Urothelium cell line (cell line): ENCODE data around the gene DUSP18.
A peak's percentile ranks its signal among the peaks of the same experiment; 100 is the strongest.
"Not testable (repeated sequence)": the region's sequence is repeated elsewhere in the genome, so short reads cannot be mapped to it uniquely, and the experiment has no call there.

Experiments used
- DNase-seq: peaks from one replicate; pipeline ENCODE4 v3.0.0; 2011; ENCODE audit warnings: low spot score, mixed read lengths
- FAIRE-seq: peaks from 2 replicates; lab custom pipeline; 2011; peaks lifted over from hg19 to GRCh38; lab: Jason Lieb, UNC

Gene DUSP18

GRCh38 chr22:30679895-30680690 is 12.4 kb upstream of the DUSP18 start:
- FAIRE-seq, result not testable (repeated sequence)

GRCh38 chr22:30676565-30676964 is 8.9 kb upstream of the DUSP18 start:
- not testable (repeated sequence) for DNase-seq, FAIRE-seq

More at GRCh38 chr22:30679895-30680690, 12.4 kb upstream of the DUSP18 start:
- DNase-seq, result not testable (repeated sequence)

GRCh38 chr22:30675436-30675835 is 7.8 kb upstream of the DUSP18 start:
- FAIRE-seq, result no peak

DNA sequence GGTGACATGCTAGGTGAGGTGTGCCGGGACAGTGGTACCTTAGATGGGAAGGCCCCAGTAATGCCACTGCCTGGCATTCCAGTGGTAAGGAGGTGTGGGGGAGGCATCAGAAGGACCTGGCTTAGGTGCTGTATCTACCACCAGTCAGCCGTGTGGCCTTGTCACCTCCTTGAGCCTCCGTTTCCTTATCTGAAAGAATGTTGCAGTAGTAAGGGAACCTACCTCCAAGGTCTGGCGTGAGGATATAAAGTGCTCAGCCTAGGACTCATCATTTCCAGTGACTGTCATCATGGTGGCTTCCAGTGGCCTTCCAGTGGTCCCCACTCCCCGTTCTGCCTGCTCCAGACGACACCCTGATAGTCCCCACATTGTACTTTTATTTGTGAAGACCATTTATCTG is 6.8 kb upstream of the DUSP18 start:
- FAIRE-seq (peak; percentile 74), DNase-seq (no peak)

More at GRCh38 chr22:30675436-30675835, 7.8 kb upstream of the DUSP18 start:
- DNase-seq, result no peak

DNA sequence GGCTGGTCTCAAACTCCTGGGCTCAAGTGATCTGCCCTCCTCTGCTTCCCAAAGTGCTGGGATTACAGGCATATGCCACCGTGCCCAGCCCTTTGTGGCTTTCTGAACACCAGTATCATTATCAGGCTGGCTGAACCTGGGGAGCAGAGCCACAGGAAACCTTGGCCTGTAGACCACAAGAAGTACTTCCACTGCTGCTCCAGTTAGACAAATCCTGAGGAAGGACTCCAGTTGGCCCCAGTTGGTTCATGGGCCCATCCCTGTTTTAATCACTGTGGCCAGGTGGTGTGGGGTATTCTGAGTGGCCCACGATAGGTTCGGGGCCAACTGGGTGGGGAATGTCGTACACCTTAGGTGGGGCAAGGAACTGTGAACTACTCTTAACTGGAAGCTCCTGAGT is 5.5 kb upstream of the DUSP18 start:
- FAIRE-seq, result no peak
- no peak for DNase-seq

DNA sequence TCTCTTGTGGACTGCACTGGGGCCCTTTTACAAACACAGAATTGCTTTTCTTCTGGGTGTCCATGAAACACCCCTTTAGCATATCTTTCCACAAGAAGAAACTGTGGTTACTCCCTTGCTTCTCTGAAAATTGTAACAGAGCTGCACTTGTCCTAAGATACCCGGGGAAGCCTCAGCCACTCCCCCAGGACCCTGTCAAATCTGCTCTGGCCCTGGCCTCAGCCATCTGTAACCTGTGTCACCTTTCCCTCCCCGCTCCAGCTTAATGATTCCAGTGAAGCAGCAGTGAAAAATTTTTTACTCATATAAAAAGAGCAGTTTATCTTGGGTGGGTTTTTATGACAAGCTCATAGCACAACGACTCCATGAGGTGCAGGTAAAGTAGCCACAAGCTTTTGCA is 3.4 kb upstream of the DUSP18 start:
- FAIRE-seq (no peak), DNase-seq (no peak)

- no peak for FAIRE-seq
Observed at GRCh38 chr22:30668386-30668710, 673 bp upstream of the DUSP18 start.

GRCh38 chr22:30667107-30667493 is 575 bp downstream of the DUSP18 start:
- DNase-seq (no peak), FAIRE-seq (no peak)

More at GRCh38 chr22:30668386-30668710, 673 bp upstream of the DUSP18 start:
- no peak for DNase-seq

DNA sequence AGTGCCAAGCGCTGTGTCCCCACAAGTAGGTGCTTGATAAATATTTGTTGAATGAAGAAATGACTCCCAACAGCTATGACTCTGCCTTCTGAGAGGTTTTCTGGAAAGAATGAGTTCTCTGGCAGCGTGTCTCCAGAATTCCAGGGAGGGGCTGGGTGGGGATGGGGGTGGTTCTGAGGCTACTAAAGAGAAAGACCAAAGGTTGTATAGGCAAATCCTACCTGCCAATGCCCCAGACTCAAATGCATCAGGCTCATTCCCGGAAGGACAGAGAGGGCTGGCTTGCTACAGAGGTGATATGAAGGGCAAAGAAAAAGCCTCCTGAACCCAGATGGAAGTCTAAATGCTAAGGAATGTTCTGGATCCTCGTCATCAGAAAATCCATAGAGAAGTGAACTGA is 1.9 kb downstream of the DUSP18 start:
- FAIRE-seq (no peak), DNase-seq (no peak)

- no peak for DNase-seq
- FAIRE-seq, result no peak
Observed at GRCh38 chr22:30665266-30665665, 2.4 kb downstream of the DUSP18 start.

- no peak for DNase-seq
- FAIRE-seq, result no peak
Observed at GRCh38 chr22:30664798-30665197, 2.9 kb downstream of the DUSP18 start.

DNA sequence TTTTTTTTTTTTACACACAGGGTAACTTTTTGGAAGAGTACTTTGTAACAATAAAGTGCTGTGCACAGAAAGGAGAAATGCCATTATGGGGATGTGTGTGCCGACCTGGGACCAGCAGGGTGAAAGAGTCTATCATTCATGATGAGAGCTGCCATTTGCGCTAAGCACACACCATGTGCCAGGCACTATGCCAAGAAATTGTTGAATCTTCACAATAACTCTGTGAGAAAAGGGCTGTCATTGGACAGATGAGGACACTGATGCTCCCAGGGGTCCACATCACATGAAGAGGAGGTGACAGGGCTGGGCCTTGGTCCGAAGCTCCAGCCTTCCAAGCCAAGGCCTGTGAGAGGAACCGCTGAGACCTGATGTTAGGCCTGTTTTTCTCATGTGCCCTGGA is 5.6 kb downstream of the DUSP18 start:
- no peak for DNase-seq
- FAIRE-seq, result no peak

DNA sequence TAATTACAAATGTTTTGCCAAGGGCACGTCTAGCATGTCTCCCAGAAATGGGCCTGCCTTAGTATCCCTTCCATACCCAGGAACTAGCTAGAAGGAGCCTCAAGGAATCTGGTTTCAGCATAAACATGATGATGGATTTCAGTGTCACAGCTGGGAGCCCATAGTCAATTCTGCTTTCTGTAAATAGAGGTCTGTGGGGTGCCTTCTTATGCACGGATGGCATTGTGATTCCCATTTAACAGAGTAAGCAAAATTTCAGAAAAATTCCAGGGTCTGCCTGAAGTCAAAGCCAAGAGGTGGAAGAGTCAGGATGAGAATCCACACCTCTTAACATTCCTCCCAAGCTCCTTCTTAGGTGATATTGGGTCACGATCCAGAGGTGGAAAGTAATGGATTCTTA is 12.1 kb downstream of the DUSP18 start:
- FAIRE-seq (no peak), DNase-seq (no peak)

GRCh38 chr22:30654361-30654760 is 13.3 kb downstream of the DUSP18 start:
- no peak for DNase-seq
- FAIRE-seq, result no peak

GRCh38 chr22:30652852-30653251 is 14.8 kb downstream of the DUSP18 start:
- DNase-seq, result no peak

DNA sequence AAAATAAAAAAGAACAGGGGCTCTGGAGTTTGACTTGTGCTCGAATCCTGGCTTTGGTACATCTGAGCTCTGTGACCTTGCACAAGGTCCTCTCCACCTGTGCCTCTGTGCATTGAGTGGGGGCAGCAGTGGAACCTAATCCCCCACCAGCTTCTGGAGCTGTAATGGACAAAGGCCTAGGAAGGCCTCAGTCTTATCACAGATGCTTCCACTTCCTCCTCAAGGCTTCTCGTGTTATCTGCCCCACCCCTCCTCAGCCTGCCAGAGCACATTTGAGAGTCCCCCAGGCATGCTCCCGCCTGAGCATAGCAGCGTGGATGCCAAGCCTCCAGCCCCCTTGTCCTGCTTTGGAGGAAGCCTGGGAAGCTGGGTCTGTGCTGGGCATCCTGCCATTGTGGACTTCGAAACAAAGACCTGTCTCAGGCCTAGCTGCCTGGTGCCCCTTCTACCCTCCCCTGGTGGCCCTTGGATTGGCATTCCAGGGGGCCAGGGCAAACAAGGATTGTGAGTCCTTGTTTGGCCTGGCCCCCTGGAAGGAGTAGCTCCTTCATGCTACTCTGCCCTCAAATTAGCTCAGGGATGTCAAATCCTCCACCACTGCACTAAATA is 17.1 kb downstream of the DUSP18 start:
- FAIRE-seq (no peak), DNase-seq (no peak)

More at GRCh38 chr22:30652852-30653251, 14.8 kb downstream of the DUSP18 start:
- FAIRE-seq, result no peak

DNA sequence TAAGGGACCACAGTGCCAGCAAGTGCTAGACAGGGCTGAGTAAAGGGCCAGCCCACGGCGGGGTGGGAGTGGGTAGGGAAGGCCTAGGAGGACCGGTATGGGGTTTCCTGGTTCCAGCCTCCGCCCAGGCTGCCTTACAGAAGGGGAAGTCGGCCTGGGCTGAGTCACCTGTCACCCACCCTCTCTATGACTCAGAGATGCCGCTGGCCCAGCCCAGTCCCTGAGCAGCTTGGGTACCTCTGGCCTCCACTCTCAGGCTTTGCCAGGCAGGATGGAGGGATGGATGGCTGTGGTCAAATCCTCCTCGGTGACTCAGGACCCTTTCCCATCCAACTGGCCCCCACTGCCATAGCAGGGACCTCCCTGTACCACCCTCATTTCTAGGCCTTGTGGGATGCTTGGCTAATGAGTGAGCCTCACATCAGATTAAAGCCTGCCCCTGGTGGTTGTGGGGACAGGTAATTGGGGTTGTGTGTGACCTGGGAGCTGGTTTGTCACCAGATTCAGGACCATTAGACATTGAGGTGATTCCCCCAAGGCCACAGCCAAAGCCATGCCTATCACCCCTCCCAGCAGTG is 18.2 kb downstream of the DUSP18 start:
- peak; percentile 97 for DNase-seq
- peak; percentile 94 for FAIRE-seq

- FAIRE-seq (no peak), DNase-seq (no peak)
Observed at GRCh38 chr22:30648825-30649224, 18.9 kb downstream of the DUSP18 start.

DNA sequence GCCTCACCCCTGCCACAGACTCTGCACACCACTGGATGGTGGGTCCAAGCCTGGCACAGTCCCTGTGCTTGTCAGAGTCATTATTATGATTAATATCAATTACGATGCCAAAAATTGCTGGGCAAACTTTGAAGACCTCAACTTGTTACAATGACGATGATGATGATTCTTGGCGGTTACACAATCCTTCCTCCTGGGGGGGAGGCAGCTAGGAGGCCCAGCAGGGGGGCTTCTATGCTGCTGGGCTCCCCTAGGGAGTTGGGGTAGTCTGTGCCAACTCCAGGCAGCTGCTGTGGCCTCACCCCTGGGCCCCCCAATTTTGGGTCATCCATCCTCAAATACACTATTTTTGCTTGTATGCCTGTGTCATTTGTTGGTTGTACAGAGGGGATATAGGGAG is 20.1 kb downstream of the DUSP18 start:
- FAIRE-seq, result no peak
- DNase-seq, result no peak

- FAIRE-seq (peak; percentile 55), DNase-seq (no peak)
Observed at GRCh38 chr22:30646518-30647160, 21.0 kb downstream of the DUSP18 start.

DNA sequence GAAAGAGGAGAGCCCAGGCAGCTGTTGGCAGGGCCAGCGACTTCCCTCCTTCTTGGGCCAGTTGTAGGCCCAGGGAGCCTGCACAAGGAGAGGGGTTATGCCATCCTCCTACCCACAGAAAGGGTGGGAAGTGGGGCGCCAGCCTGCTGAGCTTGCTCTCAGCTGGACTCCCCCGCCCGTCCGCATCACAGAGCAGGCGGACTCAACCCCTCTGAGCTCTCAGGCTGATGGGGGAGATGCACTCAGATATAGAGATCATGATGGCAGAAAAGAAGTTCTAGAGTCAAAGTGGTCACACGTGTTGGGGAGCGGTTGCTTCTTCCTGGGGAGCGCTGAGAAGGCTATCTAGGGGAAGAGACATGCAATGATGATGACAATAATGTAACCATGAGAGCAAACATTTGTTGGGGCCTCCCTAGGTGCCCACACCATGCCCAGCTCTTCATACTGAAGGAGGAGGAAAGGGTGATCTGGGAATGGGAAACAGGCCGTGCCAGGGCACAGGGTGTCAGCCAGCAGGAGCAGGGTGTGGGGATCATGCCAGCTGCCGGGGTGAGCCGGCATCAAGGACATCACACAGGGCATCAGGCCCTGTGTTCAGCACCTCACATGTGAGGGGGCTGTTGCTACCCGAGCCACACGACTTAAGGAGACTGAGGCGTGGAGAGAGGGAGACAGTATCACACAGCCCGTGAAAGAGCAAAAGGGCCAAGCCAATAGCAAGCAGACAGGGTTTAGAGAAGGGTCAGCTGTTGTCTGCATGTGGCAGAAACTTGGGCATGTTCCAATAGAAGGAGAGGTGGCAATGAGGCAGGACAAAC is 24.4 kb downstream of the DUSP18 start:
- FAIRE-seq, result no peak
- no peak for DNase-seq
